GM10266 (cell line): ENCODE measurements around the gene CA11.
A peak's percentile ranks its signal among the peaks of the same experiment; 100 is the strongest.

Experiments used
- DNase-seq: peaks from one replicate; pipeline ENCODE4 v3.0.0; 2012; ENCODE audit errors: extremely low spot score
- TF ChIP-seq, protein P1 (sequence below): IDR thresholded peaks from 2 replicates; pipeline ENCODE4 v1.5.1; 2012; ENCODE audit warnings: mild to moderate bottlenecking, low read depth; ENCODE audit not compliant: control insufficient read depth, insufficient read depth; ENCODE audit errors: missing control alignments

Gene CA11

DNA sequence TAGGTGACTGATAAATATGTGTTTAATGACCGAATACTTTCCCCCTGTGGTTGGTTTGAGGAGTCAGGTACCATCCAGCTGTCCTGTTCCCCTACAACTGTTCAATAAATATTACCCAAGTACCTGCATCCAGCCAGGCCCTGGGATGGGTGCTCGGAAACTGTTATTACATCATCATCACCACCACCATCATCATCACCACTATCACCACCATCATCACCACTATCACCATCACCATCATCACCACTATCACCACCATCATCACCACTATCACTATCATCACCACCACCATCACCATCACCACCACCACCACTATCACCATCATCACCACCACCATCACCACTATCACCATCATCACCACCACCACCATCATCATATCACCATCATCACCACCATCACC lies 22.8 kb upstream of the CA11 start:
- TF ChIP-seq, protein P1, sequence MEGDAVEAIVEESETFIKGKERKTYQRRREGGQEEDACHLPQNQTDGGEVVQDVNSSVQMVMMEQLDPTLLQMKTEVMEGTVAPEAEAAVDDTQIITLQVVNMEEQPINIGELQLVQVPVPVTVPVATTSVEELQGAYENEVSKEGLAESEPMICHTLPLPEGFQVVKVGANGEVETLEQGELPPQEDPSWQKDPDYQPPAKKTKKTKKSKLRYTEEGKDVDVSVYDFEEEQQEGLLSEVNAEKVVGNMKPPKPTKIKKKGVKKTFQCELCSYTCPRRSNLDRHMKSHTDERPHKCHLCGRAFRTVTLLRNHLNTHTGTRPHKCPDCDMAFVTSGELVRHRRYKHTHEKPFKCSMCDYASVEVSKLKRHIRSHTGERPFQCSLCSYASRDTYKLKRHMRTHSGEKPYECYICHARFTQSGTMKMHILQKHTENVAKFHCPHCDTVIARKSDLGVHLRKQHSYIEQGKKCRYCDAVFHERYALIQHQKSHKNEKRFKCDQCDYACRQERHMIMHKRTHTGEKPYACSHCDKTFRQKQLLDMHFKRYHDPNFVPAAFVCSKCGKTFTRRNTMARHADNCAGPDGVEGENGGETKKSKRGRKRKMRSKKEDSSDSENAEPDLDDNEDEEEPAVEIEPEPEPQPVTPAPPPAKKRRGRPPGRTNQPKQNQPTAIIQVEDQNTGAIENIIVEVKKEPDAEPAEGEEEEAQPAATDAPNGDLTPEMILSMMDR = no peak
- no peak for DNase-seq

DNA sequence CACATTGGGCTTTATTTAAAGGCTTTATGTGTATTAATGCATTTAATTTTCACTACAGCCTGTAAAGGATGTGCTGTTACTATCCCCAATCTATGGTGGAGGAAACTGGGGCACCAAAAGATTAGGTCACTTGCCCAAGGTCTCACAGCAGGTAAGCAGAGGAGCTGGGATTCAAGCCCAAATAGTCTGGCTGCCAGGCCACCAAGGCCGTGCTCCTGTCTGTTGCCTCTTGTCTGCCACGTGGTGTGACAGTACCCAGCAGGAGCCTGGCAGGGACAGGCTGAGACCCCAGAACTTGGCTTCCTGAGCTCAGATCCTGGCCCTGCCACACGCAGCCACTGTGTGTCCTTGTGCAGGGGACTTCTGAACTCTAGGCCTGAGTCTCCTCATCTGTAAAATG lies 22.3 kb upstream of the CA11 start:
- TF ChIP-seq, protein P1 = no peak
- no peak for DNase-seq

DNA sequence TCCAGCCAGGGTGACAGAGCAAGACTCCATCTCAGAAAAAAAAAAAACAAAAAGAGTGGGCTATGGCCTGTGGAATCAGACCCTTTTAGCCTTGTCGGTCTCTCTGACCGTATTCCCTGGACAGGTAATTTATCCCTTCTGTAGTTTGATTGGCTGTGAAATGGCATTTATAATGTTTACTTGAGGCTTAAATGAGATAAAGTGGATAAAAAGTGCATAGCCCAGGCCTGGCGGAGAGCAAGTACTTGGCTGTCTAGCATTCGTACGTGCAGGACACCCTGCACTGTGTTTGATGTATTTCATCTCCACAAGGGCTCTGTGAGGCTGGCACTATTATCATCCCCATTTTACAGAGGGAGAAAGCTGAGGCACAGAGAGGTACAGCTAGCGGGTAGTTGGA lies 19.8 kb upstream of the CA11 start:
- DNase-seq = no peak
- TF ChIP-seq, protein P1 = no peak

DNA sequence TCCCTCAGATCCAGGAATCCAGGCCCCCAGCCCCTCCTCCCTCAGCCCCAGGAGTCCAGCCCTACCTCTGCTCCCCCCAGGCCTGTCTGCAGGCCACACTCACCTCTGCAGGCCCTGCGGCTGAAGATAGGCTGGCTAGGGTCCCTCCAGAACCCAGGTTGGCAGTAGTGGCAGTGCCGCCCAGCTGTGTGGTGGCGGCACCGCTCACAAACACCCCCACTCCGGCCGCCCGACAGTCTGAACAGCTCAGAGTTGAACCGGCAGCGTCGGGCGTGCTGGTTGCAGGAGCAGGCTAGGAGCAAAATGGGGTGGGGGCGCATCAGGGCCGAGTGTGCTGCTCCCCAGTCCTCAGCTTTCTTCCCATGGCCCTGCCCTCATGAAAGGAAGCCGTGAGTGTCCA lies 18.5 kb upstream of the CA11 start:
- no peak for DNase-seq
- TF ChIP-seq, protein P1 = no peak

DNA sequence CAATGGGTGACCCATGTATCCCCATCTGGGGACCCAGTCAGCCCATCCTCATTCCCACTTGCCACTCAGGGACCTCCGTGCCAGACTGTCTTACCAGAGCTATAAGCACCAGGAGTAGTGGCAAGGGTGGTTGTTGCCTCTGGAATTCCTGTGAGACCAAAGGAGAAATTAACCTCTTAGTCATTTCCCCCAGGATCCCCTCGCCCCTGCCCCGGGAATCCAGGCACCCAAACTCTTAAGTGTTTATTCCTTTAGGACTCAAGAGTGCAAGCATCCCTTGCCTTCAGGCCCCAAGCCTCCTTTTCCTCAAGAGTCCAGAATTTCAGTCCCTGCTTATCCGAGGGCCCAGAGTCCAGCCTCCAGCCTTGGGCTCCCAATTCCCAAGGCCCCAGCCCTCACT lies 17.7 kb upstream of the CA11 start:
- TF ChIP-seq, protein P1 = no peak

DNA sequence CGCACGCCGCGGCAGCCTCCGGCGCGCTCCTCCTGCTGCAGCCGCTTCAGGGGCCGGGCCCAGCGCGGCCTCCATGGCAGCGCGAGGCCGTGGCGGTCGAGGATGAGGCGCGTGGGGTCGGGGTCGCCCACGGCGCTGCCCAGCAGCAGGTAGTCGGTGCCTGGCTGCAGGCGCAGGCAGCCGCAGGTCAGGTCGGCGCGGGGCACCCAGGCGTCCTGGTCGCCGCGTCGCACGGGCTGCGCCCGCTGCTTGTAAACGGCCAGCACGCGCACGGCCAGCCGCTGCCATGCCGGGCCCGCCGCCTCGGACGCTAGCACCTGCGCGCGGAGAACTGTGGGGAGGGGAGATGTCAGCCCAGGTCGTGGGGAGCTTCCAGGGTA lies 15.7 kb upstream of the CA11 start:
- TF ChIP-seq, protein P1 = no peak
- peak; percentile 4 for DNase-seq

More for the DNA sequence above, 17.7 kb upstream of the CA11 start:
- DNase-seq = peak; percentile 14

DNA sequence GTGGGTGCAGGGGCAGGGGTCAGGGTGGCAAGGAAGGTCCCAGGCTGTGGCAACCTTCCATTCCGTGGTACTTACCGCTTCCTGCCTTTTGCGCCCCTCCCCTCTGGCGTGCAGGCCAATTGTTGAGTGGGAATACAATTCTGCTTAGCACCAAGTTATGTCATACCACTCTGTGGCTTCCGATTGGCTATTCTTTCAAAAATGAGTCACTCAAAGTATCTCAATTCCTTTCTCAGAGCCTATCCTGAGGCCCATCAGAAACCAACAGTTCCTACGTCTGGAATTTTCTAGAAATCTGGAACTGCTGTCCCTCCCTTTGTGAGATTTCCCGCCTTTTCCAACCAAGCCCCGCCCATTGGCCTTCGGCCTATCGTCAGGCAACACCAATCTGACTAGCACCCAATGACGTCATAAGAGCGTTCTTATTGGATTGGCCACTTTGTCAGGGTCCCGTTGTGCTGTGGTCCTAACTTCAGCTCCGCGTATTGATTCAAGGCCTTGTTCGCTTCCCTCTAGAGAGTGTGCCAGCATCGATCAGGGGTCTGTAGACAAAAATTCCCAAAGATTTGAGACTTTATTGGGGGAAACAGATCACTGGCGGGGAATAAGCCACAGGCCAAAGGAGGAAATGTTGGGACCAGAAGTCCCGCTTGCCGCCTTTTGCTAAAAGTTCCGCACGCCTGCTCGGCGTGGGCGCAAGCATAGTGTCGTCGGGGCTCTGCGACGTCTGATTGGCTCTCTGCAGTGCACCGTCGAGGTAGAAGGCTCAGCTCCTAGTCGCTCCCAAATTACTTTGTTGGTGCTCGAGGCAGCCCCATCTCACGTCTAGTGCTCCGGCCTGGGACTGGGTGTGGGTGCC lies 15.1 kb upstream of the CA11 start:
- TF ChIP-seq, protein P1 = no peak
- DNase-seq = peak; percentile 99
